HG02938 (cell line): ENCODE measurements around the gene TOM1L2.

Experiments used
- ATAC-seq: cut with Tn5 transposase; IDR thresholded peaks from one replicate; pipeline ENCODE4 v1.9.1; 2021; ENCODE audit warnings: mild to moderate bottlenecking, moderate library complexity; ENCODE audit not compliant: unreplicated experiment

TOM1L2 gene

GRCh38 chr17:17902376-17902775 is 69.8 kb downstream of the TOM1L2 start:
- no peak for ATAC-seq

- no peak for ATAC-seq
These were observed 71.3 kb downstream of the TOM1L2 start for GRCh38 chr17:17900615-17901520.

GRCh38 chr17:17899486-17899885 is 72.7 kb downstream of the TOM1L2 start:
- no peak for ATAC-seq

GRCh38 chr17:17898673-17899072 is 73.5 kb downstream of the TOM1L2 start:
- no peak for ATAC-seq

- ATAC-seq = no peak
These were observed 74.8 kb downstream of the TOM1L2 start for GRCh38 chr17:17897442-17897841.

GRCh38 chr17:17896746-17897145 is 75.5 kb downstream of the TOM1L2 start:
- no peak for ATAC-seq

- ATAC-seq = no peak
These were observed 78.2 kb downstream of the TOM1L2 start for GRCh38 chr17:17893801-17894644.

- ATAC-seq = no peak
These were observed 79.5 kb downstream of the TOM1L2 start for GRCh38 chr17:17892731-17893130.

- ATAC-seq = no peak
These were observed 80.2 kb downstream of the TOM1L2 start for GRCh38 chr17:17892009-17892408.

- ATAC-seq = no peak
These were observed 81.1 kb downstream of the TOM1L2 start for GRCh38 chr17:17890773-17891759.

- no peak for ATAC-seq
These were observed 82.3 kb downstream of the TOM1L2 start for GRCh38 chr17:17889922-17890321.

- no peak for ATAC-seq
These were observed 83.4 kb downstream of the TOM1L2 start for GRCh38 chr17:17888821-17889220.

- ATAC-seq = no peak
These were observed 83.8 kb downstream of the TOM1L2 start for GRCh38 chr17:17888371-17888770.

GRCh38 chr17:17887752-17888304 is 84.4 kb downstream of the TOM1L2 start:
- no peak for ATAC-seq

- no peak for ATAC-seq
These were observed 85.5 kb downstream of the TOM1L2 start for GRCh38 chr17:17886726-17887125.

- no peak for ATAC-seq
These were observed 86.0 kb downstream of the TOM1L2 start for GRCh38 chr17:17886226-17886625.

- ATAC-seq = no peak
These were observed 87.5 kb downstream of the TOM1L2 start for GRCh38 chr17:17884391-17885357.

GRCh38 chr17:17883801-17884200 is 88.4 kb downstream of the TOM1L2 start:
- no peak for ATAC-seq

GRCh38 chr17:17882082-17882581 is 90.1 kb downstream of the TOM1L2 start:
- no peak for ATAC-seq
